Renal cortex interstitium (tissue), 15 donors: ENCODE results near the gene AQP6. TPM values are rescaled to one million over a fixed set of nuclear protein-coding genes. Genes with fewer than 3 reads are reported as not detected.

Experiments
- DNase-seq, 11 donors: peaks; one replicate each; pipeline ENCODE4 v3.0.0-alpha.2; 2013; ENCODE audit warnings: low read depth in 9 of 11, low spot score in 4 of 11; ENCODE audit errors: extremely low read depth in 1 of 11
- long read RNA-seq, 16 experiments: transcript quantifications; one replicate each; lab custom pipeline, GENCODE V29; 2026
- polyA plus RNA-seq, 3 donors: library from polyadenylated mRNA; unstranded; fragments of 120-200 nt; gene quantifications; one replicate each; pipeline ENCODE4 v1.2.1, GENCODE V29; 2013; ENCODE audit not compliant: insufficient read length in 3 of 3

Gene AQP6
- polyA plus RNA-seq: 10 to 100 TPM; 16.1 to 27.6 (median 23.1) TPM
- long read RNA-seq, donor 1, partial matches to known transcripts: 0 of 3 reads
- long read RNA-seq, donor 1, other reads (novel, unspliced or antisense): 0 of 3 reads
- long read RNA-seq, donor 2, partial matches to known transcripts: 0 of 2 reads
- long read RNA-seq, donor 2, other reads (novel, unspliced or antisense): 0 of 2 reads
- long read RNA-seq, donor 3, partial matches to known transcripts: 5 of 16 reads
- long read RNA-seq, donor 3, other reads (novel, unspliced or antisense): 7 of 16 reads
- long read RNA-seq, donor 4, transcript AQP6-201 (4 exons, 1,398 nt): major isoform, 7 of 7 reads
- long read RNA-seq, donor 4, partial matches to known transcripts: 0 of 7 reads
- long read RNA-seq, donor 4, other reads (novel, unspliced or antisense): 0 of 7 reads
- long read RNA-seq, donor 5: 0 reads
- long read RNA-seq, donor 6, transcript AQP6-201 (4 exons, 1,398 nt): major isoform, 5 of 5 reads
- long read RNA-seq, donor 6, partial matches to known transcripts: 0 of 5 reads
- long read RNA-seq, donor 6, other reads (novel, unspliced or antisense): 0 of 5 reads
- long read RNA-seq, donor 7, partial matches to known transcripts: 0 of 4 reads
- long read RNA-seq, donor 7, other reads (novel, unspliced or antisense): 0 of 4 reads
- long read RNA-seq, donor 8, transcript AQP6-201 (4 exons, 1,398 nt): major isoform, 19 of 31 reads
- long read RNA-seq, donor 8, partial matches to known transcripts: 12 of 31 reads
- long read RNA-seq, donor 8, other reads (novel, unspliced or antisense): 0 of 31 reads
- long read RNA-seq, donor 9, transcript AQP6-201 (4 exons, 1,398 nt): major isoform, 6 of 6 reads
- long read RNA-seq, donor 9, partial matches to known transcripts: 0 of 6 reads
- long read RNA-seq, donor 9, other reads (novel, unspliced or antisense): 0 of 6 reads
- long read RNA-seq, donor 10, partial matches to known transcripts: 0 of 1 reads
- long read RNA-seq, donor 10, other reads (novel, unspliced or antisense): 0 of 1 reads
- long read RNA-seq, donor 11: 0 reads
- long read RNA-seq, donor 12, partial matches to known transcripts: 0 of 2 reads
- long read RNA-seq, donor 12, other reads (novel, unspliced or antisense): 0 of 2 reads
- long read RNA-seq, donor 13: 0 reads
- long read RNA-seq, donor 14, transcript AQP6-201 (4 exons, 1,398 nt): major isoform, 6 of 6 reads
- long read RNA-seq, donor 14, partial matches to known transcripts: 0 of 6 reads
- long read RNA-seq, donor 14, other reads (novel, unspliced or antisense): 0 of 6 reads
- long read RNA-seq, donor 15, partial matches to known transcripts: 0 of 1 reads
- long read RNA-seq, donor 15, other reads (novel, unspliced or antisense): 0 of 1 reads
- long read RNA-seq, donor 16, transcript AQP6-201 (4 exons, 1,398 nt): major isoform, 13 of 55 reads
- long read RNA-seq, donor 16, partial matches to known transcripts: 24 of 55 reads
- long read RNA-seq, donor 16, other reads (novel, unspliced or antisense): 18 of 55 reads

GRCh38 chr12:49972641-49973360 is at the start of gene AQP6:
Gene AQP6, plus strand, starts transcription at chr12:49972947. Its CDS starts 227 bp downstream, at chr12:49973174.
- DNase-seq: no peak

- no peak for DNase-seq
Observed at GRCh38 chr12:49923035-49923644, 49.6 kb upstream of the AQP6 start.

DNA sequence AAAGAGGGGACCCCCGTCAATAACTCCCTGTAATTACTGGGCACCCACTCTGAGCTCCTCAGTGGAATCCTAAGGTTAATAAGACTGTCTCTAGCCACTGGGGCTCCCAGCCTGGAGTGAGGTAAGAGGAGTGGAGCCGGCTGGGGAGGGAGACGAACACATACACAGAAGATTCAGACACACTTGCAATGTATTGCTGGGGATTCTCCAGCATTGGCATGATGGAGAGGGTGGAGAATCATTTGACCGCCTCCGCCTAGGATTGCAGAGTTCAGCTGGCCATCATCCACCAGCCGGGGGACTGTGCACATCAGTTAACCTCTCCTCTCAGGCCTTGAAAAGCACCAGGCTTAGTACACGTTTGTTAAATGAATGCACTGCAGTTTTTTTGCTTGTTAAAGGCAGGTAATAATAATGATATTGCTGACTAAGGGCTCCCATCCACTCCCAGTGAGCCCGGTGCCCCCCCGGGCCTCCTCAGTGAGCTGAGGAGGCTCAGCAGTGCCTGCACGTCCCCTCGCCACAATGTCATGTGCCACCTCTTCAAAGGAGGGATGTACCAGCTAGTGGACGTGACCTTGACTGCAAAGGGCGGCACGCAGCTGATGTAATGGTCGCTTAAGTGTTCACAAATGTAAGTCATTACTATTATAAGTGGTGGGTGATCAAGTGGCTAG is 48.7 kb upstream of the AQP6 start:
- DNase-seq: no peak

GRCh38 chr12:49924628-49925246 is 48.0 kb upstream of the AQP6 start:
- no peak for DNase-seq

GRCh38 chr12:49925433-49926204 is 47.1 kb upstream of the AQP6 start:
- DNase-seq: no peak

- no peak for DNase-seq
Observed at GRCh38 chr12:49928471-49928870, 44.3 kb upstream of the AQP6 start.

DNA sequence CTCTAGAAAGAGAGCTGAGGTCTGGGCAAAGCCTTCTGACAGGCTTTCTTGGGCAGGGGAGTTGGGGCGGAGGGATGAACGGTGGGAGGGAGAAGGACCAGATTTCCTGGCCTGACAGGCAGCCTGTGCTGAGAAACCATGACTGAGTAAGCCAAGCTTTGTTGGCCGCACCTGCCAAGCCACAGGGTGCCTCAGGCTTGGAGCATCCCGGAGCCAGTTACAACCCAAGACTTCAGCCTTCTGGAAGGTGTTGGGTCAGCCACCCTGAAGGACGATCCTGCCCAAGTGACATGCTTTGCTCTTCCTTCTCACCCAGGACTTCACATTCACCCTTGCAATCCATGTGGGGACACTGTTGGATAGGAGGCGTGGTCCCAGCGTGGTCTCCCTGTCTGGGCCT is 43.2 kb upstream of the AQP6 start:
- DNase-seq: no peak

GRCh38 chr12:49930515-49931288 is 42.0 kb upstream of the AQP6 start:
- no peak for DNase-seq

DNA sequence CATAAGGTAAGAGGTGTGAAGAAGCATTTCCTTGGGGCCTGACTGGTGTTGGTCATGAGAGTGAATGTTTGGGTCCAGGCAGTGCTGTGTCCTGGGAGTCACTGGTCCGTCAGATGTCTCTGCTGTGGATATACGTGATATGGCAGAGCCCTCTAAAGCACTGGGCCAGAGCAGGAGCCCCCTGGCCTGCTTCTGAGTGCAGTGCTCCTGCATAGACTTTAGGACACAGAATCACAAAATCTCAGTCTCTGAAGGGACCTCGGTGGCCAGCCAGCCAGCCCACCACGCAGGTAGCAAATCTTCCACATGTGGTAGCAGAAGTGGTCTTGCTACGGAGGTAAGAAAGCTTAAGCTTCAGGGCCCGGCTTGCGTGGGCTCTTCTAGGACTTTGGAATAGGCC is 40.7 kb upstream of the AQP6 start:
- no peak for DNase-seq

- peak in 5 of 11 donors; percentile 55 to 73 (median 65) for DNase-seq
Observed at GRCh38 chr12:49932533-49933130, 40.1 kb upstream of the AQP6 start.

GRCh38 chr12:49933796-49934195 is 39.0 kb upstream of the AQP6 start:
- no peak for DNase-seq

DNA sequence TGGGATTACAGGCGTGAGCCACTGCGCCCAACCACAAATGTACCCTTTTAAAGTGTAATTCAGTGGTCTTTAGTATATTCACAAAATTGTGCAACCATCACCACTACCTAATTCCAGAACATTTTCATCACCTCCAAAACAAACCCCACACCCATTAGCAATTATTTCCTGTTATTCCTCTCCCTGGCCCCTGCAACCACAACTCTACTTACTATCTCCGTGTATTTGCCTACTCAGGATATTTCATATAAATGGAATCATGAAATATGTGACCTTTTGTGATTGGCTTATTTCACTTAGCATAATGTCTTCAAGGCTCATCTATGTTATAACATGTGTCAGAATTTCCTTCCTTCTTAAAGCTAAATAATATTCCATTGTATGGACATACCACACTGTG is 38.2 kb upstream of the AQP6 start:
- no peak for DNase-seq

GRCh38 chr12:49936925-49937324 is 35.8 kb upstream of the AQP6 start:
- no peak for DNase-seq

- no peak for DNase-seq
Observed at GRCh38 chr12:49937639-49938300, 35.0 kb upstream of the AQP6 start.
